HFFc6 (cell line): ENCODE measurements around the gene ZFP3. TPM values are rescaled to one million over a fixed set of nuclear protein-coding genes. Genes with fewer than 3 reads are reported as not detected.
A peak's percentile ranks its signal among the peaks of the same experiment; 100 is the strongest.
"Not testable (repeated sequence)": the region's sequence is repeated elsewhere in the genome, so short reads cannot be mapped to it uniquely, and the experiment has no call there.

Source experiments
- DNase-seq: peaks from one replicate; pipeline ENCODE4 v3.0.0-alpha.2; 2018
- H3K27ac Mint-ChIP-seq: 2 replicates; pipeline ENCODE4 v1.8.0; 2020; ENCODE audit warnings: mild to moderate bottlenecking, mixed read lengths
- H3K27me3 Mint-ChIP-seq: 2 replicates; pipeline ENCODE4 v1.8.0; 2021; ENCODE audit warnings: mild to moderate bottlenecking, moderate library complexity, mixed read lengths; ENCODE audit not compliant: insufficient read depth
- H3K36me3 Mint-ChIP-seq: 2 replicates; pipeline ENCODE4 v1.8.0; 2021; ENCODE audit warnings: low read depth, mixed read lengths
- H3K4me1 Mint-ChIP-seq: 2 replicates; pipeline ENCODE4 v1.8.0; 2020; ENCODE audit warnings: low read depth, mixed read lengths
- H3K4me3 Mint-ChIP-seq: 2 replicates; pipeline ENCODE4 v1.8.0; 2020; ENCODE audit warnings: mild to moderate bottlenecking, moderate library complexity, mixed read lengths
- H3K9me3 Mint-ChIP-seq: 2 replicates; pipeline ENCODE4 v1.8.0; 2020; ENCODE audit warnings: mild to moderate bottlenecking, mixed read lengths
- total RNA-seq, 6 experiments: library from RNA; stranded (reverse); fragmentation: NEBNext Ultra II Directional; extraction: Animal tissue kit (Norgen Biotek cat#: 25700); gene quantifications; 2 replicates in 1 of 6; 3 replicates in 5 of 6; pipeline ENCODE4 v1.2.3, GENCODE V29; 2021
- TF ChIP-seq, protein P1 (sequence below): fragments of 200-600 bp; sonication (generic); IDR thresholded peaks from 2 replicates; pipeline ENCODE4 v1.5.0; 2021; ENCODE audit warnings: antibody characterized with exemption, mild to moderate bottlenecking

The ZFP3 gene
- total RNA-seq, 6 experiments from 2014 or later = 0.09 to 0.19 (median 0.13) TPM; not detected in 1

DNA sequence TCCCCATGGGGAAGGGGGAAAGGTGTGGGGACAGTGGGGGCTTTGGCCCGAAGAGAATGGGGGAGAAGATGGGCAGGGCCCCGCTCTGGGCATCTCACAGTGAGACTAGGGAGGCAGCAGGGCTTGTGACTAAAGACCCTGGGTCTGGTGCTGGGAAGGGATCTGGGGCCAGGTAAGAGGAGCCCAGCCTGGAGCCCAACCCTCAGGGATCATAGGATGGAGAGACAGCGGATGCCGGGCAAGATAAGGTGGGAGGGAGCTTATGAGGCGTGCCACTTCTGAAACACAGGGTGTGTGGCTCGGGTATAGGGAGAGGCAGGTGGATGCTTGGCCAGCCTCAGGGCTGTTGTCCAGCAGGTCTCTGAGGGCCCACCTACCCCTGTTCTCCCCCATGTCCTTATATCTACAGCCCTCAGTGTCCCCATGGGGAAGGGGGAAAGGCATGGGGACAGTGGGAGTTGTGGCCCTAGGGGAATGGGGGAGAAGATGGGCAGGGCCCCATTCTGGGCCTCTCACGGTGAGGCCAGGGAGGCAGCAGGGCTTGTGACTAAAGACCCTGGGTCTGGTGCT, 53.0 kb downstream of the ZFP3 start:
- TF ChIP-seq, protein P1, sequence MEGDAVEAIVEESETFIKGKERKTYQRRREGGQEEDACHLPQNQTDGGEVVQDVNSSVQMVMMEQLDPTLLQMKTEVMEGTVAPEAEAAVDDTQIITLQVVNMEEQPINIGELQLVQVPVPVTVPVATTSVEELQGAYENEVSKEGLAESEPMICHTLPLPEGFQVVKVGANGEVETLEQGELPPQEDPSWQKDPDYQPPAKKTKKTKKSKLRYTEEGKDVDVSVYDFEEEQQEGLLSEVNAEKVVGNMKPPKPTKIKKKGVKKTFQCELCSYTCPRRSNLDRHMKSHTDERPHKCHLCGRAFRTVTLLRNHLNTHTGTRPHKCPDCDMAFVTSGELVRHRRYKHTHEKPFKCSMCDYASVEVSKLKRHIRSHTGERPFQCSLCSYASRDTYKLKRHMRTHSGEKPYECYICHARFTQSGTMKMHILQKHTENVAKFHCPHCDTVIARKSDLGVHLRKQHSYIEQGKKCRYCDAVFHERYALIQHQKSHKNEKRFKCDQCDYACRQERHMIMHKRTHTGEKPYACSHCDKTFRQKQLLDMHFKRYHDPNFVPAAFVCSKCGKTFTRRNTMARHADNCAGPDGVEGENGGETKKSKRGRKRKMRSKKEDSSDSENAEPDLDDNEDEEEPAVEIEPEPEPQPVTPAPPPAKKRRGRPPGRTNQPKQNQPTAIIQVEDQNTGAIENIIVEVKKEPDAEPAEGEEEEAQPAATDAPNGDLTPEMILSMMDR = no peak
- H3K27ac Mint-ChIP-seq = no peak overlapping the region
- no peaks in the 10 kb centered on the region for H3K36me3 Mint-ChIP-seq
- H3K4me3 Mint-ChIP-seq = no peak overlapping the region
- peaks cover 41% of the 10 kb centered on the region for H3K27me3 Mint-ChIP-seq
- no peaks in the 10 kb centered on the region for H3K9me3 Mint-ChIP-seq
- DNase-seq = no peak
- peaks cover 13% of the 10 kb centered on the region for H3K4me1 Mint-ChIP-seq

DNA sequence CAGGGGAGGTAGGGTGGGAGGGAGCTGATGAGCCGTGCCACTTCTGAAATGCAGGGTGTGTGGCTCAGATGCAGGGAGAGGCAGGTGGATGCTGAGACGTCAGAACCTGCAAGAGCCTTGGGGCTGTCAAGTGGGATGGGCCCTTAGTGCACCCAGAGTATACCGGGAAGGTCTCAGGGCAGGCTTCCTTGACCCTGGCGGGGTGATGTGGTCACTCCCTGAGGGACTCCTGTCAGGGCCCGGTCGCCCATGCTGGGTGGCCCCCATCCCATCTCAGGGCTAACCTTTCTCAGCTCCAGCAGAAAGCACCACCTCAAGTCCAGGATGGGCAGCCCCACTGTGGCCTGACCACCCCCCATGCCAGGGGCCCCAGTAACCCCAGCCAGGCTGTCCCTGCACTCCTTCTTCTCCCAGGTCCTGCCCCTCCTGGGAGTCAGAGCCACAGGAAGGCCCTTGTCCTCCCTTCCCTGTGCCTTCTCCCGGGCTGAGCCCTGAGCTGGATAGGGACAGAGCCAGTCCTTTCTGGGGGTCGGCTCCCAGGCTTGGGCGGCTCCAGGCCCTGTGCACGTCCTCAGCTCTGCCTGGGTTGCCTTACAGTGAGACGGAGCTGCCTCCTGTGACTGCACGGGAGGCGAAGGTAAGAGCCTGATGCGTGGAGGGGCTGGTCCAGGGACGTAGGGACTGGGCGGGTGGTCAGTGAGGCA, 53.7 kb downstream of the ZFP3 start:
- not testable (repeated sequence) for H3K27ac Mint-ChIP-seq, H3K9me3 Mint-ChIP-seq, DNase-seq, H3K36me3 Mint-ChIP-seq, H3K4me3 Mint-ChIP-seq
- H3K27me3 Mint-ChIP-seq = peaks cover 38% of the 10 kb centered on the region
- peaks cover 13% of the 10 kb centered on the region for H3K4me1 Mint-ChIP-seq

DNA sequence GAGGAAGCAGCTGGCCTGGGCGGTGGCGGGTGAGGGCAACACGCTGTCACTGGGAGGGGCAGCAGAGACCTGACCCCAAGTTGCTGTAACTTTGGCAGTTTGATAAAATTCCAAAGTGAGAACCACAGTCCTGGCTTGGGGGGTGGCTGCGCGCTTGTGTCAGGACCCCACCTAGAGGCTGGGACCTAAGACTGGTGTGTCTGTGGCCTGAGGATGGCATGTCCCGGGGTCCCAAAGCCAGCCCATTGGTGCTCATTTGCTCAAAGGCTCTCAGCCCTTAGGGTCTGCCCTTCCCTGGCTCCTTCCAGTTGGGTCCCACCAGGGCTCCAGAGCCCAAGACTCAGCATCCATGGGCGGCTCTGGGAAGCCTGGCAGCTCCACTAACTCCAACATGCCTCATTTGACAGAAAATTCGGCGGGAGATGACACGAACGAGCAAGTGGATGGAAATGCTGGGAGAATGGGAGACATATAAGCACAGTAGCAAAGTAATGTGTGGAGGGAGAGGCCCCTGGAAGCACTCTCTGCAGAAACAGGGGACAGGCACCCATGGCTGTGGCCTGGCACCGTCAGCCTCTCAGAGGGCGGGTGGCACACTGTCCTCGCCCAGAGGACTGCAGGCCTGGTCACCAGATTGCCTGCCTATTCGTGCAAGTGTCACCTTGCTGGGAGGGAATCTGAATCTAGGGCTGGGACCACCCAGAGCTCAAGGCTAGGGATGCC, 54.4 kb downstream of the ZFP3 start:
- not testable (repeated sequence) for DNase-seq, H3K4me3 Mint-ChIP-seq, H3K27ac Mint-ChIP-seq, H3K9me3 Mint-ChIP-seq, H3K36me3 Mint-ChIP-seq
- Mint-ChIP-seq H3K27me3 (peaks cover 33% of the 10 kb centered on the region), H3K4me1 (peaks cover 13% of the 10 kb centered on the region)

DNA sequence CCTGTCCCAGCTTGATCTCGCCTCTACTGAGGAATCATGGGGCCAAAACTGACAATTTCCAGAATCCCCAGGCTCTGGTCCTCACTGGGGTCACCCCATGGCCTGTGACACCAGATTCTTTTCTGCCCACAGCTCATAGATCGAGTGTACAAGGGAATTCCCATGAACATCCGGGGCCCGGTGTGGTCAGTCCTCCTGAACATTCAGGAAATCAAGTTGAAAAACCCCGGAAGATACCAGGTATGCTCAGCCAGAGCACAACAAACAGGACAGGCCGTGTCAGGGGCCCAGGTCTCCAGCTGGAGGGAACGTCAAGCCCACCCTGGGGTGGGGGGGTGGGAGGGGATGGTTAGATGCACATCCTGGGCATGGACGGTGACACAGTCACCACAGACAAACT, 55.0 kb downstream of the ZFP3 start:
- Mint-ChIP-seq H3K4me3 (no peak overlapping the region), H3K27ac (no peak overlapping the region), H3K36me3 (no peaks in the 10 kb centered on the region), H3K27me3 (peaks cover 31% of the 10 kb centered on the region), H3K9me3 (no peaks in the 10 kb centered on the region), H3K4me1 (peaks cover 13% of the 10 kb centered on the region)
- TF ChIP-seq, protein P1 = no peak
- no peak for DNase-seq

DNA sequence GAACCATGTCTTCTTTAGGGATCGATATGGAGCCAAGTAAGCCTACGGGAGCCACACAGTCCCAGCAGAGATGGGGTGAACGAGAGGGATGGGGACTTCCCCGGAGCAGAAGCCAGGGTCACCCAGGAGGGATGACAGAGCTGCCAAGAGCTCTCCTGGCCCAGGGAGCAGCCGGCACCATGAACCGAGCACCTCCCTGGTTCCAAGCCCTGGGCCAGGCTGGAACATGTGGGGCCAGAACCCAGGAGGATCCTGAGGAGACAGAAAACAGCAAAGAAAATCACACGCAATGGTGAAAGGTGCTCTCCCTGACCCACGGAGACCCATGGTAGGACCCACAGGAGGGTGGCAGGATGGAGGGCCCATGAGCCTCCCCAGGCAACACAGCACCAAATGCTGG, 55.7 kb downstream of the ZFP3 start:
- not testable (repeated sequence) for H3K4me3 Mint-ChIP-seq, H3K36me3 Mint-ChIP-seq, H3K9me3 Mint-ChIP-seq, DNase-seq, H3K27ac Mint-ChIP-seq
- H3K4me1 Mint-ChIP-seq = peaks cover 13% of the 10 kb centered on the region
- H3K27me3 Mint-ChIP-seq = peaks cover 28% of the 10 kb centered on the region

DNA sequence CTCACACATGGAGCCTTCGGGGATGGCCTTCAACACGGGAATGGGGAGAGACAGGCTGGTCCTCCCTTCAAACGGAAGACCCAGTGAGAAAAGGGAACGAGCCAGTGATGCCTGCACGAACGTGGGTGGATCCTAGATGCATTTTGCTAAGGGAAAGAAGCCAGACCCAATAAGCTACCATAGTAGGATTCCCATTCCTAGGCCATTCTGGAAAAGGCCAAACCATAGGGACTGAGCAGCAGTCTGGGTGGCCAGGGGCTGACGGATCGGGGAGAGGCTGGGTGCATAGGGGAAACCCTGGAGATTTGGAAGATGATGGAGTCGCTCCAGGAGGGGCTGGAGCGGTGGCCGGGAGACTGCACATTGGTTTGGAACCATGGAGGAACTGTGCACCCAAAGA, 56.3 kb downstream of the ZFP3 start:
- not testable (repeated sequence) for H3K36me3 Mint-ChIP-seq, H3K9me3 Mint-ChIP-seq, H3K27ac Mint-ChIP-seq, DNase-seq
- Mint-ChIP-seq H3K4me1 (peaks cover 13% of the 10 kb centered on the region), H3K27me3 (peaks cover 26% of the 10 kb centered on the region), H3K4me3 (peak overlapping the region; percentile 29; the same call in 1 of the 2 replicates)

DNA sequence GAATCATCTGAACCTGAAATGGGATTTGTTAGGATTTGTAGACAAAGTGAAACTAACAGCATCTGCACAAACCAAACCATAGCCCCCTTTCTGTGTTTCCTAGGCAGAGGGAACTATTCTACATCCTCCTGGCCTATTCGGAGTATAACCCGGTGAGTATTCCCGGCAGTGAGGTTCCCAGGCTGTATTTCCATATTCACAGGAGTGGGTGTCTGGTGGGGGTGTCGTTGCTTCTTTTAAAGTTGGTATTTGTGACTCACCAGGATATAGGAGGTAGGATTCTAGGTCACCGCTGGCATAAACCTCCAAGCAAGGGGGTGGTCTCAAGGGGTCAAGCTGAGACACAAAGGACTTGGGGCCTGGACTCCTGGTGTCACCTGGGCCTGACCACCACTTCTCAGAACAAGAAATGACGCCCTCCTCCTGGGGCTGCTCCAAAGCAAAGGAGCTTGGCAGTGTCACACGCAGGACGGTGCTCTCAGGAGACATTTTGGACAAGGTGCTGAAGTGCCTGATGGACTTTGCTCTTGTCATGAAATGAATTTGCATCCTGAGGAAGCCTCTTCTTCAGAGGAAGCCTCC, 57.0 kb downstream of the ZFP3 start:
- not testable (repeated sequence) for H3K4me3 Mint-ChIP-seq, H3K9me3 Mint-ChIP-seq, DNase-seq, H3K27ac Mint-ChIP-seq, H3K36me3 Mint-ChIP-seq
- H3K27me3 Mint-ChIP-seq = peaks cover 19% of the 10 kb centered on the region
- peaks cover 13% of the 10 kb centered on the region for H3K4me1 Mint-ChIP-seq
